GM19463 (cell line): ENCODE data around the gene GPR141.
"Not testable (repeated sequence)": the region's sequence is repeated elsewhere in the genome, so short reads cannot be mapped to it uniquely, and the experiment has no call there.

Experiments
- ATAC-seq: cut with Tn5 transposase; IDR thresholded peaks from one replicate; pipeline ENCODE4 v1.9.1; 2021; ENCODE audit warnings: mild to moderate bottlenecking, moderate library complexity; ENCODE audit not compliant: unreplicated experiment

Gene GPR141

GRCh38 chr7:37684927-37685326 lies 1.4 kb downstream of the GPR141 start:
- no peak for ATAC-seq

DNA sequence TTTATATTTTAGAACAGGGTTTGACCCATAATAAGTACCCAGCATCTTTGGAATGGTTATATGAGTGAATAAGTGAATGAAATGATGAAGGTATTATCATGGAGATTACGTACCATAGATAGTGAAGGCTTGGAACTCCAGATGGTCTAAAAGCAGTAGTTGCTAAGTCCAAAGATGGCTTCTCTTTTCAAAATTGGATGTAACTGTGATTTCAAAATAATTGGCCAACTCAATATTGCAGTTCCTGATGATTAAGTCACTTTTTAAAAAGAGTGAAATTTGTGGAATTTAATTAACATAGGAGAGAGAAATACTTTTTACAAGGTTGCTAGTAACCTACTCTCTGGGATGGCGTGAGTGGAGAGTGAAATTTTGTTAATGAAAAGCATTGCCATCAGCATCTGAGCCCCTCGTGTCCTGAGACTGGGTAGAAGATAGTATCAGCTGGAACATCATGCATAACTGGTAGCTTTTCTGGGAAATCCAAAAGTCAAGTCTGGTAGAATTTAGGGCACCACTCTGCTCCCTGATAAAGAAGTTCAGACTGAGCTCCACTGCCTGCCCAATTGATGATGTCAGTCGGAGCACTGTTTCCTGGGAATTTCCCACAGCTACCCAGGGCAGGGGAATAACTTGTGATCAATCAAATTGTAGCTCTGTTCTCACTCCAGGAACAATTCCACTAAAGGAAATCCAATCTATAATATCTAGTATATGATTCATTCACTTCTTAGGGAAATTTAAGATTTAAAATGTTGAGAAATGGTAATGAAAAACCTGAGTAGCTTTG lies 3.2 kb downstream of the GPR141 start:
- no peak for ATAC-seq

- ATAC-seq = no peak
Measured at GRCh38 chr7:37690206-37690605, 6.6 kb downstream of the GPR141 start.

- no peak for ATAC-seq
Measured at GRCh38 chr7:37694208-37695094, 10.9 kb downstream of the GPR141 start.

DNA sequence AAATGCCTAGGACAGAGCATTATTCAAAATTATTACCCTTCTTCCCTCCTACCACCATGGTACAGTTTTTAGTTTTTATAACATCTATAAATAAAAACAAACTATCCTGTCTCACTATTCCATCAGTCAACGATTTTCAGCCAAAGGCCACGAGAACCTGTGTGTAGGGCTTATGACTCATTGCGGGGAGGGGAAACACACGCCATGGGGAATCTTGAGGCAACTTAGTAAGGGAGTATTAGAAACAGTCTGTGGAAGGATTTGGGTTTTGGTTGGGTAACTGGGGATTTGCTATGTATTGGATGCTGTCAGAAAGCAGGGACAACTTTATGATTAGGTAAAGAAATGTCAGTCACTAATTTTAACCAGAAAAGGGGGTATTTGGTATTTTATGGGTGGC lies 14.7 kb downstream of the GPR141 start:
- no peak for ATAC-seq

GRCh38 chr7:37698782-37699181 lies 15.2 kb downstream of the GPR141 start:
- no peak for ATAC-seq

DNA sequence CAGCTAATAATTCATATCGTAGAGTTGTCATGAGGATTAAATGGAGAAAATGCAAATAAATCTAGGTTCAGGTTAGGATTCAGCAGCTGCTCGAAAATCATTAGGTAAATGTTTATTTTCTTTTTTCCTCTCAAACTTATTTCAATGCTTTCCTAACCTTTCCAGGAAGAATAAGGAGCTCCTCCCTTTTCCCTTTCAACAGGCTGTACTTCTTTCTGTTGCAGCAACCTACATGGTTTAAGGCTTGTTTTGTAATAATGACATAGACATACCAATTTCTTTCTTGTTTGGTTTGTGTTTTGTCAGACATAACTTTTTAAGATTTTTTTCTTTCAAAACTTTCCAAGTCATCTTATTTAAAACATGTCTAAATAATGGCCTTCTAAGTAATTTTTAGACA lies 18.2 kb downstream of the GPR141 start:
- ATAC-seq = no peak

DNA sequence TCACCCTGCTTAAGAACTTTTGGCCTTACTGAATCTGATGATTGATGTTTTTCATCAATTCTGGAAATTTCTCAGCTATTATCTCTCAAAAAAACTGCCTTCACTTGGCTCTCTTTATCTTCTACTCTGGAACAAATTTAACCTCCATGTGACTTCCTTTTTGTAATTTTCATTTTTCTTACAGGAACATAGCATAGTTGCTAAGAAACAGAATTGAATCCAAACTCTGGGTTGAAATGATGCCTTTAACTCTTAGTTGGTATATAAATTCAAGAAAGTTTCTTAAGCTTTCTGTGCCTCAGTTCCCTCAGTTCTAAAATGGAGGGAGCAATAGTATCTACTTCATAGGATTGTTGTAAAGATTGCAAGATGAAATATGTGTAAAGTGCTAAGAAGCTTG lies 19.8 kb downstream of the GPR141 start:
- no peak for ATAC-seq

DNA sequence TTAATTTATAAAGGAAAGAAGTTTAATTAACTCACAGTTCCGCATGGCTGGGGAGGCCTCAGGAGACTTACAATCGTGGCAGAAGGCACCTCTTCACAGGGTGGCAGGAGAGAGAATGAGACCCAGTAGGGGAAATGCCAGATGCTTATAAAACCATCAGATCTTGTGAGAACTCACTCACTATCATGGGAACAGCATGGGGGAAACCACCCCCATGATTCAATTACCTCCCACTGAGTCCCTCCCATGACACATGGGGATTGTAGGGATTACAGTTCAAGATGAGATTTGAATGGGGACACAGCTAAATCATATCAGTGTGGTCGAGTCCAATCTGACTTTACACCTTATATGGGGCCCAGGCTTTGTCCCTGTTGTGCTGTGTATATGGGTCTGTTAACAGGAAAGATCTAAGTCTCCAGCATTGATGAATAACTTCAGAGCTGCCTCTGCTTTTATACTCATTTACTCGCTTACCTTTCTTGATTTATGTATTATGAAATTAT lies 20.8 kb downstream of the GPR141 start:
- ATAC-seq = not testable (repeated sequence)

DNA sequence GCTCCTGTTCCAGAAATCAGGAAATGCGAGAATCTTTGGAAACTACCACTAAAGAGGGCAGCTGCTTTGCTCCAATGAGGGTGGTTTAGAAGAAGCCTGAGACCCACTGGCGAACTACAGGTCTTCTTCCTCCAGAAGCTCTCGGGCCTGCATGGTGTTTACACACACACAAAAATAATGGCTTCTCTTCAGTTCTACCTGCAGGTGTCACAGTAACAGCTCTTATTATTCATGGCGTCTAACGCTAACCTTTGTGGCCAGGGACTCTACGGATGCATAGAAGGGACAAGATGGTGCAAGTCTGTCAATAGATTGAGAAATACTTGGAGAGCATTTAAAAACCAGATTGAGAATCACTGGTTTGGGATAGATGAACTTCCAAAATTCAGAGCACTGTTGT lies 22.4 kb downstream of the GPR141 start:
- ATAC-seq = no peak

DNA sequence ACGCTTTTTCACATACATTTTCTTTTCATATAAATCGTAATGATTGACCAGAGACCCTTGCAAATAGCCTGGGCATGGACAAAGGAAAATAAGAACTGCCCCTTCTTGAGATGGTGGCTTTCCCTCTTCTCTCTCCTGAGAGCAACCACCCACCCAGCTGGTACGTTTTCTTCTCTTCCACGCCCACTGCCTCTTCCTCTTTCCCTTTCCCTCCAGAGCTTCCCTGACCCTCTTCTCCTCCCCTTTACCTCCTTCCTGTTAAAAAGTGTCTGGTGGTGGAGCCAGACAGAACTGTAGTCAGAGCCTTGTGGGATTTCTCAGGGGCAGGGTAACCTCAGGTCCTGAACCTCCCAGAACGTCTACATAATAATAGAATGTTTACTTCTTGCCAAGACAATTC lies 23.2 kb downstream of the GPR141 start:
- ATAC-seq = no peak

DNA sequence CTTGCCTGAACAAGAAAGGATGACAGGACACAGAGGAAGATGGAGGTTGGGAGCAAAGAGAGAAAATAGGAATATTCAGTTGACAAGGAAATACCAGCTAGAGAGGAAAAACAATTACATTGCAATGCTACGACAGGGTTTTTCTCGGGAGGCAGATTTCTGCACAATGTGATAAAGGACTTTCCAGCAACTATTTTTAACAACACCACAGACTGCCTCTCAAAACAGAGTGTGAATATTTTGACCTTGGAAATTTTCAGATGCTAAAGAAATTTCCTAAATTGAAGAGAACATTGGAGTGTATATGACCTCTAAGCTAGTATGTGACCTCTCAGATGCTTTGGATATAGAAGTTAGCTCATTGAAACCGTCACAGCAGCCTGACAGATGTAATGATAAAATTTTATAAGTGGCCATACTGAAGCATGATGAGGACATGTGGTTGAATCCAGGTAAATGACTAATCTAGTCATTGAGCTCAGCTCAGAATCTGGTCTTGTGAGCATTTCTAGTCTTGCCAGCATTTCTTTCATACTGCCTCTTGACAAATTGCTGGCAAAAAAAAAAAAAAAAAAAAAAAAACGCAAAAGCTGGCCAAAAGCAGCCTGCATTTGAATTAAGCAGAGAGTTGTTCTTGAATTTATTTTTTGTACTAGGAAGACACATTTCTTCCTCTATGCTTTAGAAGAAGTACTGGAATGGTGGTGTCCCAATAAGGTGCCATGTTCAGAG lies 24.4 kb downstream of the GPR141 start:
- ATAC-seq = no peak

- ATAC-seq = peak; percentile 99
Measured at GRCh38 chr7:37709631-37710509, 26.3 kb downstream of the GPR141 start.

DNA sequence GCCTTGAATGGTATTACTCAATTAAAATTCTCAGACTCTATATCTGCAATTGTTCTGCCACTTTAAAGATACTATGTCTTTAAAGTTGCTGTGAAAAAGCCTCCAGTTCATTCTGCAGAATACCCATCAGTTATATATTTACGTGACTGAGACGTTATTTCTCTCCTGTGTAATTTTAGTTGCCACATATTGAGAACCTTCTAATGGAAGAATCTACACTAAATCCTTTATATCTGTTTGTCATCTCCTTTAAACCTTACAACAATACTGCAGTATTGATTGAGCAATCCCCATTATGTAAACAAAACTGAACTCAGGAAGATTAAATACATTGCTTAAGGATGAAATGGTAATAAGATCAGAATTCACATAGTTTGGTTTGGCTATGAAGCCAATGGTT lies 30.0 kb downstream of the GPR141 start:
- ATAC-seq = no peak

GRCh38 chr7:37714606-37715005 lies 31.0 kb downstream of the GPR141 start:
- no peak for ATAC-seq

DNA sequence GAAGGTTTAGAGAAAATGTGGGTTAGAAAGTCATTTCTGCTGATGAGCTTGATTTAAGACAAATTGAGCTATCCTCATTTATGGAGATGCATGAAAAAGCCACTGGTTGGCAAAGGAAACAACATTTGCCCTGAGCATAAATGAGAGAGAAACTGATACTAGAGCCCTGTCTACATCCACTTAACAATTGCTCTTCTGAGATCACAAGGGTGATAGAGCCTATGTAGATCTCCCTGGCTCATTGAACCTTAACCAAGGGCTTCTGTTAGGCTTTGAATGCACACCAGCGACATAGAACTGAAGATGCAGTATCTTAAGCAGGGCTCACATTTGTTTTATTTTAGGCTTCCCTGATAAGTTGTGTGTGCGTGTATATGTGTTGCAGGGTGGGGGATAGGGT lies 35.0 kb downstream of the GPR141 start:
- ATAC-seq = peak; percentile 55

DNA sequence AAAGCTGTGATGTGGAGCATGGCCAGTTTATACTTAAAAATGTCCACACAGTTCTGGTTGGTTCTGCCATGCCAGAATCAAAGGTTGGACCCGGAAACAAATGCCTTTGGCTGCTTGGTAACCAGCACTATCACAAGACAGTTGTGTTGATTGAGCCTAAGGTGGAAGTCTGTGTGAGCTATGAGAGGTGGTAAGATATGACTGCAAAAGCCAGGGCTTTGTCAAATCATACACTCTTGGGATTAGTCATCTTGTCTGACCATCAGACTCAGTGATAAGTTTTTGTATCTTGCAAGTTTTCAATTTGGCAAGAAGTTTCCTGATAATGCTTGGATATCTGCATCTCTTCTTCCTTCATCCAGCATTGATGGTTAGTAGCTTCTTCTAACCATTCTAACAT lies 35.5 kb downstream of the GPR141 start:
- ATAC-seq = peak; percentile 94

- no peak for ATAC-seq
Measured at GRCh38 chr7:37724732-37725131, 41.2 kb downstream of the GPR141 start.

GRCh38 chr7:37726016-37726415 lies 42.5 kb downstream of the GPR141 start:
- ATAC-seq = no peak

GRCh38 chr7:37728747-37729146 lies 45.2 kb downstream of the GPR141 start:
- peak; percentile 64 for ATAC-seq
